GM19025 (cell line): Measurements from ENCODE around the gene CDH13.

Experiments
- ATAC-seq: cut with Tn5 transposase; IDR thresholded peaks from one replicate; pipeline ENCODE4 v1.9.1; 2021; ENCODE audit warnings: mild to moderate bottlenecking, low read depth, moderate library complexity; ENCODE audit not compliant: unreplicated experiment

Gene CDH13

DNA sequence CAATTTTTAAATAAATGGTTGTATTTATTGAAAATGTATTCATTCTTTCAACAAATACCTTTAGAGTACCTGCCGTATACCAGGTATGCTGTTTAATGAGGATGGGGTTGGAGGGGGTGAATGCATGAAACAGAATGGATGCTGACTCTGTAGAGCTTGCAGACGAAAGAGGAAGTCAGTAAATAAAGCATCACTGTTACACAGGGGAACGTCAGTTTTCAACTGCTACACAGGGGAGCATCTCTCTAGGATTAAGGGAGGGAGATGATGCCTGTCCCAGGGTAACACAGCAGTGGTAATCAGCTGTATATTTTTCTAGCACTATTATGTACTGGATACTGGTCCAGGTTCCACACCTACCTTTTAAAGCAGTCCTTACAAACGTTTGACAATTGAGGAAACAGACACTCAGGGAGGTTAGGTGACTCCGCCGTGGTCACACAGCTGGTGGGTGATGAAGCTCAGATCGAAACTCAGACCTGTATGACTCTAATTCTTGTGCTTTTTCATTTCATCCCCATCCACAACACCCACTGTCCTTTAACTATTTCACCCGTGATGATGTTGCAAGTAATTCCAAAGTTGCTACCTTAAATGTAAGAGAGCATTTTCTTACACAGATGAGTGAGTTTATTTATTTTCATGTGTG lies 728.9 kb downstream of the CDH13 start:
- ATAC-seq: no peak

DNA sequence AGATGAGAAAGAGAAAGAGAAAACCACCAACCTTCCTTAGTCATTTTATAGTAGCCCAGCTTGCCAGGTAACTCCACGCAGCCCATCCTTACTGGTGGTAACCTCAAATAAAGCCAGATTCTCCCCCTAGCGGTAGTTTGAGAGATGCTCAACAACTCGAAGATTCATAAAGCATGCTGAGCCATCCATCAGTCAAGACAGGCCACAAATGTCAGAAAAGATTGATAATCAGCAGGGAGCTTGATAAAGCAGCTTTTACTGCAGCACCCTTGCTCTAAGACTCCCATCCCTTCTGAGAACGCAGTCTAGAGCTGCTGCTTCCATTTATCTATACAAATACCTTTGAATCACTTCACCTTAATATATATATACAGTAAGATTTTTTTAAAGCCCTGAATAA lies 729.5 kb downstream of the CDH13 start:
- no peak for ATAC-seq

DNA sequence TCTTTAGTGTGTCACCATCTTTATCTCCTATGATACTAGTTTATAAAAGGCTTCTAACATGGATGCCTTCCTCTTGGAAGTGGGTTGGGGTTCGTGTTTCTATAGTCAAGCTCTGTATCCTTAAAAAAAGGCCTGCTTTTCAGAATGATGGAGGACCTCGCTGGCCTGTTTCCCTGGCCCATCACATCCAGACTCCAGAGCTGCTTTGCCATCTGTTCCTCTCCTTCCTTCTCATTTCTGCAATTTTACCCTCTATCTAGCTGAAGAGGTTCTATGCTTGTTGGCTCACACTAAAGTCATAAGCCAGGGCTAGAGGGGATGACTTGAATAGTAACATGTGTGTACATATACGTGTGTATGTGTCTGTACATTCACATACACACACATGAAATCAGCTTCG lies 730.2 kb downstream of the CDH13 start:
- no peak for ATAC-seq

DNA sequence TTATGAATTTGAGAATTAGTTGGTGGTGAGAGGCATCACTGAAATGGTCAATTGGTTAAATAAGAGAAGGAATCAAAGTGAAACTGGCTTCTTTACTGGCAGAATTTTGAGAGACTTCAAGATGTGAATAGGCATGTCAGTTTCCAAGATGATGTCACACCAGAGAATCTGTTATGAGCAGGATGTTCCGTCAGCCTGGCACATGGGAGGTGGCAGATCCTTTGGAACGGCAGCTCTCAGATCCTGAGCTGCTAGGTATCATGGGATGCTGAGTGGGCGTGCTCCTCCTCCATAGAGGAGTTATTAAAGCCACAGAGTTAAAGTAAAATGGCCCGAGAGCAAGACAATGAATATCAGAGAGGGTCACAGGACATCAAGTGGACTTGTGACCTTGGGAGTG lies 736.8 kb downstream of the CDH13 start:
- ATAC-seq: no peak

DNA sequence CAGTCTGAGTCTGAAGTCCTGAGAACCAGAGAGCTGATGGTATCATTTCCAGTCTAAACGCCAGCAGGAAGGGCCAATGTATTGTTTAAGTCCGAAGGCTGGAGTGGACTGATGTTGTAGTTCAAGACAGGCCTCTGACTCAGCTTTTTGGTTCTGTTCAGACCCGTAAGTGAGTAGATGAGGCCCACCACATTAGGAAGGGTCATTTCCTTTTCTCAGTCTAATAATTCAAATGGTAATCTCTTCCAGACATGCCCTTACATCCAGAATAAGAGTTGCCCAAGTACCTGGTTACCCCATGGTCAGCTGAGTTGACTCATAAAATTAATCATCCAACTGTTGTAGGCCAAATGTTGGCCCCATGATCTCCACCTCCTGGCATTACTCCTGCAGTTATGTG lies 738.4 kb downstream of the CDH13 start:
- ATAC-seq: no peak

DNA sequence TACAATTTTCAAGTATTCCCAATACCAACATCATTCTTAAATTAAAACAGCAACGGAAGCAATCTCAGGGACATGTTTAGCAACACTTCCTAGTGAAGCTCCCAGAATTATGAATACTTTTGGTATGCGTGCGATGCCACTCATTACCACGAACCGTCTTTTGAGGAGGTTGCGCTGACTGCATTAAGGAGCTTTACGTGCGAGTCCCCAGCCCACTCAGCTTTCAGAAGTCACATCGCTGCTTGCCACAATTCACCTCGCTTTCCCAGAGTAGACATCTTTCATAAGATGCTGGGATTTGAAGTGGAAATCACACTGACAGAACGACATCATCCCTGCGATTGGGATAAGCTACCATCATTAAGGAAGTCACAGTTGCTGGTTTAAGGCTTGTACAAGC lies 739.5 kb downstream of the CDH13 start:
- ATAC-seq: no peak

DNA sequence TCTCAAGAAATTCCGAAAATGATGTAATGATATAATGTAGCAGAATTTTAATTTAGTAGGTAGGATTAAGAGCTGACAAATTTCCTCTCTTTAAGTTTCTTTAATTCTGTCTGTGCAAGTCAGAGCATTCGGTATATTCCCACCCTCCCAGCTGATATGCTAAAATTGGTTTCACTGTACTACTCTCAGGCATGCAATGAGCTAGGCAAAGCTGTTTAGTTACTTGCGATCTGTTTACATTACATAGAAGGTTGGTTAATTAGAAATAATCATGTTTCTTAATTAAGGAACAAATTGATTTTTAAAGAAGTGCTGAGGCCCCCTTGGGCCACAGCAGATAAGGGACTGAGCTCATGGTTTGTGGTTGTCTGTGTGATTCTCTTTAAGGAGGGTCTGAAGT lies 748.2 kb downstream of the CDH13 start:
- no peak for ATAC-seq

DNA sequence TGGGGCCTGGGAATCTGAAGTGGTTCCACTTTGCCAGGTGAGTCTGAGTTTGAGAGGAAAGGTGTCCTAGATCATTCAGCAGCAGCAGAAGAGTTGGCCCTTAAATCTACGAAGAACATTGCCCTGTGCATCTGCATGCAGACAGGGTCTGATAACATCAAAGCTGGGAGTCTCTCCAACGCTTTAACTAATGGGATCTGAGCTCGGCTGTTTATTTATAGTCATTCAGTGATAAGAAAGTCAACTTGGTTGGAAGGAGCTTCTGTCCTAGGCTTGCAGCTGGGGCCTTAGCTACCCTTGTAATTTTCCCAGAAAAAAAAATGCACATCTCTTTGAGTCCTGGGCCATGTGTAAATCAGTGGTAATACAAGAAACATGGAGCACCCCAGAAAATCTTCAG lies 763.0 kb downstream of the CDH13 start:
- no peak for ATAC-seq

DNA sequence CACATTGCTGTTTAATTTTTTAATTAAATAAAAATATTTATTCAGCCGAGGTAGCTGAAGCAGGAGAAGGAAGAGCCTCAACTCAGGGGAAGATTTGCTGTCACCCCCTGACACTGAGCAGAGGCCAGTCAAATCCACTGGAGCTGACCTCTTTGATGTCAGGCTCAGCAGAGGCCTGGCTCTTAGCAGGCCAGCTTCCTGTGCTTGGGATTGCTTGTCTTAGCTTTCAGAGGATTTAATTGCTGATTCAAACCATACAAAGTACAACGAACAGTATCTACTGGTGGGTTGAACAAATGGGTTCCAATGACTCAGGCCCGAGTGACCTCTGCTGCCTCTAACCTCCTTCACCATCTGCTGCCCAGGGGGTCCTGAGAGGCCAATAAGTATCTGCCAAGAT lies 764.0 kb downstream of the CDH13 start:
- no peak for ATAC-seq

DNA sequence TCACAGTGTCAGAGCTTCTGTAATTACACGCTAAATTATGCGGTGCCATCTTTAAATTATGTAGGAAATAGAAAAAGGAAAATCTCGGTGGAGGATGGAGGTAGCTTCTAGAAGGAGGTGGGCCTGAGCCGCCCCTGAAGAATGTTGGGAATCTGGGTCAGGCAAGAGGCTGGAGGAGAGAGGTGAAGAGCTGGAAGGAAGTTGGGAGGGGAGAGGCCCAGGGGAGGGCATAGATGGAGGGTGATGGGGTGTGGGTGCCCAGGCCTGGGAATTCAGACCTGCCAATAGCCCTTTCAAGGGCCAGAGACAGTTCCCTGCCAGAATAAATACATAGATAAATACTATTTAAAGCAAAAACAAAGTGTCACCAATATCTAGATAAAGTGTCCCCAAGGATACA lies 766.0 kb downstream of the CDH13 start:
- ATAC-seq: no peak

DNA sequence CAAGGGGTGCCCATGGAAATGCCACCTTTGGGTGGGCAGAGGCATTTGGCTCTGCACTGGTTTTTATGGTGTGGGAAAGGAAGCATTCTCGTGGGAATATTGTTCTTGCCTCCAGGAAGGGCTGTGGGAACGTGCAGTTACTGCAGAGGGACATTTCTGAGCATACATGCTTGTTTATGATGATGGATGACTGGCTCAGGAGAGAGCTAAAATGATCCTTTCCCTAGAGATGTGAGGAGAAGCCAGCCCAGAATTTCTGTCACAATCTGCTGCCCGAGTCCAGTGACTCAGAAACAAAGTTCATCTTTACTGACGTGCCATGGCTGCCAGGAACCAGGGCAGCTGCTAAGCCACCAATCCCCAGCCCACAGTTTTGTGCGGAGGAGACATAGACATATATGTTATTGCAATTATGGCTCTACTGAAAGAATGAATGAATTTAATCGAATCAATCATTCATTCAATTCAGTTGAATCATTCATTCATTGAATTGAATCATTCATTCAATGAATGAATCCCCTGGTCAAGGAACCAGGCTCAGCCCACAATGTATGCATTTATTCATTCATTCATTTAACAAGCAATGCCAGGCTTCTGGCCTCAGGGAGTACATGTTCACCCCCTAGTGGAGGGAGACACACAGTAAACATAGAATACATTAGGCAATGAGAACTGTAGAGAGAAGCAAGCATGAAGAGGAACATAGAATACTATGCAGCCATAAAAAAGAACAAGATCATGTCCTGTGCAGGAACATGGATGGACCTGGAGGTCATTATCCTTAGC lies 766.6 kb downstream of the CDH13 start:
- no peak for ATAC-seq

DNA sequence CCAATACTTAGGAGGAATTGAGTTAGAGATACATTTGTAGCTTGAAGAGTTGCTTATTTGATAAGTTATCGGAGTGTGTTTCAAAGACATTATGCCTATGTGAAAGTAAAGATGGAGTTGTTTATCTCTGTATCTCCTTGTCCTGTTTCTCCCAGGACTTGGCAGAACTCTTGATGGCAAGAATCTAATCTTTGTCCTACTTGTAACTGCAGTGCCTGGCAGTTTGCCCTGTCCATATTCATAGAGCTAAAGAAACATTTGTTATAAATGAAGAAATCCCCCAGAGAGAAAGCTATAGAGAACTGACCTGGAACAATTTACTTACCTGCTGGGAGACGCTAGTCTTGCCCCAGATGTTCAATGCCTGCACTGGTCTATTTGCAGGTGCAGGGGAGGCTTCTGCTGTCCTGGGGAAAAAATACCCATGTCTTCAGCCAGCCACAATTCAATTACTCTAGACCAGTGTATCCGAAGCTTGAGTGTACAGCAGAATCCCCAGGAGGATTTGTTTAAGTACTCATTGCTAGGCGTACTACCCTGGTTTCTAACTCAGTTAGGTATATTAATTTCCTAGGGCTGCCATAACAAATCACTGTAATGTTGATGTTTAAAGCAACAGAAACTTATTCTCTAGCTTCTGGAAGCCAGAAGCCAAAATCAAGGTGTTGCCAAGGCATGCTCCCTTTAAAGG lies 771.0 kb downstream of the CDH13 start:
- ATAC-seq: no peak

DNA sequence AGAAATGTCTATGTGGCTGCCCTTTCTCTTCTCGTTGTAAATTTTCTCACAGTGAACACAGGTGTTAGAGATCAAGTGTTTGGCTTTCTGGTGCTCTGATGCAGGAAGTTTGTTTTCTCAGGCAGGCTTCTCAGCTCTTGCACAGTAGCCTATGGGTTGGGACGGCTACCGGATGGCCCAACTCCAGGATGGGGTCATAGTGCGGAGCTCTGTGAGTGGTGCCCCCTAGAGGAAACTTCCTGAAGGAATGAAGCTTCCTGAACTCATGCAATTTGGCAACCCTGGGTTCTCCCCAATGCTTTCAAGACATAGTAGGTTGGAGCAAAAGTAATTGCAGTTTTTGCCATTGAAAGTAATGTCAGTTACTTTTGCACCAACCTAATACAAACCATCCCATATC lies 773.5 kb downstream of the CDH13 start:
- no peak for ATAC-seq

DNA sequence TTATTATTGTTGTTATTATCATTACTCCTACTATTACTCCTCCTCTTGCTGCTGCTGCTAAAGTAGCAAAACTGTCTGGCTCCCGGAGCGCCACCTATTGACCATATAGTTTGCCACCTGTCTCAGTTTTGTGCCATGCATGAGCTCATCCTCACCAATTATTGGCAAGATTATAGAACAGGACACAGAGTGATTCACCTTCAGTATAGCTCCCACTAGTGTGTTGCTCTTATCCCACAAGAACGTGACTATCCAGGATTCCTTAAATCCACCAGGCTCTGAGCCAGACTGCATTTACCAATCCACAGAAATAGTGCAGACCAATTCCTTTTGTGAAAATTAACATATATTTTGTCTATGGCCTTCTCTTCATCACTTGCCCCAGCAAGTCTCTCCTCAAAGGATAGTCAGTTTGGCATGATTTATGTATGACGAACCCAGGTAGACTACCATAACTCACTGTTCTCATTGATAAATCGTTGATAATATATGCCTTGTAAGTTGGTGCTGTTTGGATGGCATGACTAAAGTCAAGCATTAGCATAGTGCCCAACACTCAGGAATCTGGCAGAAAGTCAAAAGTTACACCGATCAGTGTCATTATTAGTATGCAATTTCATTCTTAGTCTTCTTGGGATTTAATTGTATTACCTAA lies 775.5 kb downstream of the CDH13 start:
- ATAC-seq: no peak

DNA sequence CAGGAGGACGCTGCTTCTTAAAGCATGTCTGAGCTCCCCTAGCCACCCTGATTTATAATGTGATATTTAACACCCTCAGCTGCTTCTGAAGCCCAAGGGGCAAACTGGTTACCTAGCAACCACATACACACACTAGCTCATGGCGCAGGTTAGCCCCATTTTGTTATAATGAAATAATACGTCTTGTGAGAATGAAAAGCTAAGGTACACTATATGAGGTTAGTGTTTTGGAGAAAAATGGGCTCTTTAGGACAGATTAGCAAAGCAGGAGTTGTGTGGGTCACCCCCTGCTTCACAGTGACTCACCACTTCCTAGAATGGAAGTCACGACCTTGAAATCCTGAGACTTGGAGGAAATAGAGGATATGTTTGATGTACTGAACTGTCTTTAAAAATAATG lies 776.2 kb downstream of the CDH13 start:
- no peak for ATAC-seq

DNA sequence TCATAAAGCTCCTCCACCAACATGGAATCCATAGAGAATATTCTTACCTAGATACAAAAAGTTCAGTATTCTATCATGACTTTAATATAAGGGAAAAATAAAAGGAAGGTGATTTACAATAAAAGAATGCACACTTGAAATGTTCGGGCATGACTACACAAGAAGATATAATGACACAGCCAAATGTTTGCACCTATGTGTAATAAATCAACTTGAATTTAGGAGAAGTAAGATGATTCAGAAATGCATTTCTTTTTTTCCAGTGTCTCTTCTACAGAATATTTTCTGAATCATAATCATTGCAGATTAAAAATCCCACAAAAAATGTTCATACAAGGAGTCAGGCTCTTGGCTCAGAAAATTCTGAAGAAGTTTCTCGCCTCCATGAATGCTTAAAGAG lies 777.0 kb downstream of the CDH13 start:
- no peak for ATAC-seq

DNA sequence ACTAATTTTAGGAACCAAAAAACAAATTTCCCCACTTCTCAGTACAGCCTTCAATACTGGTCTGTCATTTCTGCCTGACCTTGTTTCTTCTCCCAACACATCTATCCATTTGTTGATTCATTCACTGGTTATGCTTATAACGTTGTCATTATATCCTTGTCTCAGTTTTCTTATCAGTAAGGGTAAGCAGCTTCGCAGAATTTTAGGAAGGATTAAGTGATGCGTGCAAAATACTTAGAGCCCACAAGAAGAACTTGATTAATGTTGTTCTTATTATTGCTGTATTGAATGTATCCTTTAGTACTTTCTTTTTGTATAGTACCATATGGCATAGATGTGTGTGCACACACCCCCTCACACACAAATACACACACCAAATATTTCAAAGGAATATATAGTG lies 777.5 kb downstream of the CDH13 start:
- ATAC-seq: no peak

DNA sequence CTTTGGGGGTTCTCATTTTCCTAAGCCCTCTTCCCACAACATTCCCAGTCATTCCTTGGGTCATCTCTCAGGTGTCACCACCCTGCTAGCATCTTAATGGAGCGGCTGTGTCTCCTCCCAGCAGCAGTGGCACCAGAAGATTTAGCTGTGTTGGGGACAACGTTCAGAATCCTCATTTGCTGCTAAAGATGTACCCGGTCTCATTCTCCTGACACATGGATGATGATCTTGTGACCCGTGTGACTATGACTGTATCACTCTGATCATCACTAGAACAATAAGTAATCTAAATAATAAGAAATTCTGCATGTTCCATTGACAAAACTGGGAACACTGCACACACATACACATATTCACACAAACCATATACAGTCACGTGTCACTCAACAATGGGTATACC lies 781.2 kb downstream of the CDH13 start:
- ATAC-seq: no peak

DNA sequence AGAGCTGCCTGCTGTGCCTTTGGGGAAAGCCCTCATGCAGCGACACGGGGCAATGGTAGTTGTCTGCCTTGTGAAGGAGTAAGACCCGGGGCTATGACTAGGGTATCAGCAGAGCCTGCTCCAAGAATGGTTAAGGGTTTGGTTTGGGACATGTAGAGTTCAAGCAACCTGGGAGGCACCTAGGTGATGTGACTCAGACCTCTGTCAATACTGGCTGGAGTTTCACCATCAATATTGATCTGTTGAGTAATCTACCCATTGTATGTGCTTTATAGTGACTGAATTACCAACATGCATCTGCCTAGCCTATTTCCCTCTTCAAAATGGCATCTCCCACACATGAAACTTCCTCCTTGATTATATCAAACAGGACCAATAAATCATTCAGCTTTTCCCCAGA lies 782.6 kb downstream of the CDH13 start:
- no peak for ATAC-seq

DNA sequence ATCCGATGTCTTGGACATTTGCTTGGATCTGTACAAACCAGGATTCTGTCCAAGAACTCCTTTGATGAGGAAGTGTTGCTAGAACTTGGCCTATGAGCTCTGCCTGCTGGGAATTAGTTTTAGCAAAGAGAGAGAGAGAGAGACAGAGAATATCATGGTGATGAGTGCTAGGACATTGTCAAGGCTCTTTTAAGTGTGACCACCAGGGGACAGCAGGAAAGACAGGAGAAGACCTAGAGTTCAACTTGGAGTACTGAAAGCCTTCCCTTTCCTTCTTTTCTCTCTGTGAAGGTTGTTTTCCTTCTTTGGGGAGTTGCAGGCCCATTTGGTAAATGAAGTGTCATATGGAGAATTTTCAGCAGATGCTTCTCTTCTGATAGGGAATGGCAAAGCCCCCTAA lies 791.8 kb downstream of the CDH13 start:
- ATAC-seq: no peak

DNA sequence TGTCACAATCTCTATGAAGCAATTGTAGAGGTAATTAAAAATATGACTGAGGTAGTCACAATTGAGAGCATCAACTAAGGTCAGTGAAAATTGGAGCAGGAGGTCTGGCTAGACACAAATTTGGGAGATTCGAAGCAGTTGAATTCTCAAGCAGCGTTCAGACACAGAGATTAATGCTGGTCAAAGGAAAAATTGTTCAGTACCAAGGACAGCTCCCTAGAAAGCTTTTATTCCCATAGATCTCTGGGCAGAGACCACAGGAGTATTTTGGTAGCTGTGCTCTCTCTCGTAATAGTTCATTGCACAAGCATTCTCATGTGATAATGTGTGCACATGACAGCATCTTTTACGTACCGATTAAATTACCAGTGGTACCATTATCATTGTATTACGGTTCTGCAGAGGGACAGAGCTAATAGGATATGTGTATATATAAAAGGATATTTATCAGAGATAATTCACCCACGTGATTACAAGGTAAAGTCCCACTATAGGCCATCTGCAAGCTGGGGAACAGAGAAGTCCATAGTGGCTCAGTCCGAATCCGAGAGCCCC lies 793.5 kb downstream of the CDH13 start:
- no peak for ATAC-seq
